RKO (cell line): Measurements from ENCODE around the gene SAMD4A.
"Not testable (repeated sequence)": the region's sequence is repeated elsewhere in the genome, so short reads cannot be mapped to it uniquely, and the experiment has no call there.

Source experiments
- DNase-seq: peaks from one replicate; pipeline ENCODE4 v3.0.0-alpha.2; 2016; ENCODE audit warnings: low spot score

SAMD4A gene

DNA sequence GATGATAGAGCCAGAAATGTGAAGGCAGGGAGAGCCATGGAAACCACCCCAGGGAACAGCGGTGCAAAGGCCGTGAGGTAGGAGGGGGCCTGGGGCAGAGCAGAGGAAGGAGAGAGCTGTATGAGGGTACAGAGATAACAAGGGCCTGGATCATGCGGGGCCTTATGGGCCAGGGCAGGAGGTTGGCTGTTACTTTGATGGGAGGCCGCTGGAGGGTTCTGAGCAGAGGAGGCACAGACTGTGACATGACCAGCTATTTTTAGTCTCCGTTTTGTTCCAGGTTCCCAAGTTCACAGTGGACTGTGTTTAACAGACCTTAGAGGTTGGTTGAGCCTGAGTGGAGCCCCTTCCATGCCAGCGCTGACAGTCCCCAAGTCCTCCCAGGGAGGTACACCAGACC, 217.1 kb downstream of the SAMD4A start:
- no peak for DNase-seq

DNA sequence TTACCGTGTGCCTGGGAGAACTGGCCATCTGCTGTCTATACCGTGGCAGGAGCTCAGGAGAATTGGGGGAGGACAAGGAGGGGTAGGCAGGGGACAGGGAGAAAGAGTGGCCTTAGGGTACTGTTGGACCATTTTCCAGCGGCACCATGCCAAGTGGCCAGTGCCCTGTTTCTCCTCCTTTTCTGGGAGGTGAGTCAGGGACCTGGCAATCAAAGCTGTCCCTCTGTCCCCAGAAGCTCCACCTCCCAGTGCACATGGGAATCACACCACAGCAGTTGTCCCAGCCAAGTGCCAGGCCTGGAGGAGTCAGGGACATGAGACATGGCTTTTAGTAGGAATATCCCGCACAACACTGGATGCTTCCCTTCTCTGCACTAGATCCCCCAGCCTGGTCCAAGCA, 217.7 kb downstream of the SAMD4A start:
- no peak for DNase-seq

DNA sequence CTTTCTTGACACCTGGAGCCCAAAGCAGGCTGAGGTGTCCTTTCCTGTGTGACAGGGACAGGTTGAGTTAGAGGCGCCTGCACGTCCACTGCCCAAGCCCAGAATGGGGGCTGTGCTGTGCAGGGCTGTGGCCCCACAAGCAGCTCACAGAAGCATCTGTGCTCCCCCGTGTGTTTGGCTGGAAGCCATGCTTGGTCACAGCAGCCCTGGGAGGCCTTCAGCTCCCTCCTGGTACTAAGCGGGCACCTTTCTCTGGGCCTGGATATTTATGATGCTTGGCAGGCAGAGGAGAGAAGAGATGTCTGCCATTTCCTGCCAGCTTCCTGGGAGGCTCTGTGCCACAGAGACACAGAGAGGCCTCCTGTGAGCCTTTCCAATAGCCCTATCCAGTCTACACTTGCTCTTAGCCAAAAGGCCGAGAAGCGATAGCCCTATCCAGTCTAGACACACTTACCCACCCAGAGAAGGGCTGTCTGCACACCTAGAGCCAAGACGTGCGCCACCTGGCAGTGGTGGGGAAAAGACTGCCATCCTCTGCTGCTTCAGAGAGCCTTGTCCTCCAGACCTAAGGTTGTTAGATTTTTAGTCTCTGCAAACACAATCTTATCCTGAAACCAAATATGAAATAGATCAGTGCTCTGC, 218.3 kb downstream of the SAMD4A start:
- no peak for DNase-seq

- no peak for DNase-seq
Measured at GRCh38 chr14:54785778-54786770, 219.1 kb downstream of the SAMD4A start.

DNA sequence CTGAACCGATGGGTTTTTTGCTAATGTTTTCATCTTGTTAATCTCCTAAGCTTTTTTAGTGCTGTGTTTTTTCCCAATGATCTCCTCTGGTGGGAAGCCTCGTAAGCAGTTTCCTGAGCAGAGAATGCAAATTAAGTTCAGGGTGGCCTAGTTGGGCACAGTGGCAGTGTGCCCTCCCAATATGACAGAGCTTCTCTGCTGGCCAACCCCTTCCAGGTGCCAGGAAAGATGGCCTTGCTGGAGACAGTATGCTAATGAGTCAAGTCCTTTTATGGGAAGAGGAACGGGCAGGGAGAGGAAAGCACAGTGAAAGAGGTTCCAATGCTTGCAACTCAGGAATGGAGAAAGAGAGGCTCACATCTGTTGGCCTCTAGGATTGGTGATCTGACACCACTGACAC, 219.9 kb downstream of the SAMD4A start:
- DNase-seq: no peak

DNA sequence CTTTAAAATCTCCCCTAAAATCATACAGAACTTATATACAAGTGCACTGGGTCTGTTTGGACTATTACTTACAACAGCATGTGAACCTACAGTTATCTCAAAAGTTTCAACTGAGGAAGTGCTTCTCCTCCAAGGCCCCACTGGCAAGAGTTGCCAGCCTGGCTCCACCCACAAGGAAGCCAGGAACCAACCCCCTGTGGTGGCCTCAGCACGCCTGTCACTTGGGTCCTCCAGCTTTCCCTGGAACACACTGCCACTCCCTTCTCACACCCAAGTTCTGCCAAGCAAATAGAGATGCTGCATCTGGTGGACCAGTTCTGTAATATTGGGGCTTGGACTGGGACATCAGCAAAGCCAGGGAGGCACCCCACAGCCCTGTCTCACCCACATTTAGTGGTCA, 220.3 kb downstream of the SAMD4A start:
- no peak for DNase-seq

GRCh38 chr14:54788701-54789100, 221.8 kb downstream of the SAMD4A start:
- DNase-seq: no peak

- DNase-seq: no peak
Measured at GRCh38 chr14:54789166-54789565, 222.2 kb downstream of the SAMD4A start.

GRCh38 chr14:54789781-54790480, 223.0 kb downstream of the SAMD4A start:
- no peak for DNase-seq

- DNase-seq: no peak
Measured at GRCh38 chr14:54791001-54791400, 224.1 kb downstream of the SAMD4A start.

DNA sequence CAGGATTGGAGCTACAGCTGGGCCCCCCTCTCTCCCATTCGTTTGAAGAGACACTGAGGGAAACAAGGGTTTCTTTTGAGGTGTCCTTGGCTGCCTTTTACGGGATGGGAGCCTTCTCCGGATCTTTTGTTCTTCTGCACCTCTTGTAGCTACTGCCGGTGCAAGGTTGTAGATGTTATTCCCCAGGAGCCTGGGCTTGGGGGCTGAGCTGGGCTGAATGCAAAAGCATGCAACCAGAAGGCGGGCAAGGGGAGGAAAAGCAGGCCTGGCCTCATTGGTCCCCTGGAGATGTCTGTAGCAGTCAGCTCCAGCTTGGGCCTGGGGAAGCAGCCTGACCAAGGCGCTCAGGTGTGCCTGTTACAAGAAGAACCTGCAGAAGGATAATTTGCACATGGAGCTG, 225.4 kb downstream of the SAMD4A start:
- DNase-seq: no peak

DNA sequence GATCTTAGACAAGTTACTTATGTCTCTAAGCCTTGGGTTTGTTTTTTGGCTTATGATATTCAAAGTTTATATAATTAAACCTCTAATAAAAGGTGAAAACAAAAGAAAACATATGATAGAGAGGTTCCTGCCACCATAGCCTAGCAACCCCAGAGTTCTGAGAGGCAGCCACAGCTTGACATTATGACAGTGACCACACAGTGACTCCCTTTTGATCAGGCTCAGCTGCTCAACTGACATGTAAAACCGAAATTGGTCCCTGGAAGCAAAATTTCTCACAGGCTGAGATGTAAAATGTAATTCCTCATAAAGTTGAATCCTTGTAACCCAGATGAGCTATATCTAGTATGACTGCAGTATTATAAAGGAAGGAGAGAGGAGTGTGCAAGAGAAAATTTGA, 227.2 kb downstream of the SAMD4A start:
- DNase-seq: no peak

DNA sequence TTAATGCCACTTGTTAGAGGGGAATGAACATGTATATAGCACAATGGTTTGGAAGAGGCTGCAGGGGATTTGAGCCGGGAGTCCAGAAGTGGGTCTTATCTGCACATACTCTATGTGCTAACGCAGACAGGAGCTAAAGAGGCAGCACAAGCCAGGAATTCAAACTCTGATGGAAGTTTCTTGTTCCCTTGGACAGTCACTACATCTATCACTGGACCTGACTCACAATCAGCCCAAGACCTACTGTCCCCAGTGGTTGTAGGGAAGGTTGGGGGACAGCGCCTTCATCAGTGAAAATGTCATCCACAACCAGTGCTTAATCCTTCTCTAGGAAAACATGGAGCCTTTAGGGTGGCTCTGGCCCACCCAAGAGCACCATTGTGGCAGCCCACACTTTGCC, 227.9 kb downstream of the SAMD4A start:
- no peak for DNase-seq

GRCh38 chr14:54796961-54797360, 230.0 kb downstream of the SAMD4A start:
- peak; percentile 38 for DNase-seq

DNA sequence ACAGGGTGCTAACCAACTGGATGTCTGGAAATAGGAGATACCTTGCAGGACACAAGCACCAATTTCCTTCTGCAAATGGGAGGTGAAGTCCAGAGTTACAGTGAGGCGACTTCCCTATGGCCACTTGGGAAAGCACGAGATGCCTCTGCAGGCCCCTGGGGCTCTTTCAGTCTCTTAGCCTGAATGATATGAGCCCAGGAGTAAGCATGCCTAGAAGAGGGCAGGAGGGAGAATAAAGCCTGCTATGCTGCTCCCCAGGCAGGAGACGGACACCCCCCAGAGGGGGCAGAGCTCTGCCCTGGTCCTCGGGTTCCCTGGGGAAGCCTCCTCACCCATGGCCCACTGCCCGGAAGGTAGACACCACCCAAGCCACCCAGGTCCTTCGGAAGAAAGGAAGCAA, 230.6 kb downstream of the SAMD4A start:
- no peak for DNase-seq

- no peak for DNase-seq
Measured at GRCh38 chr14:54797986-54798385, 231.1 kb downstream of the SAMD4A start.

DNA sequence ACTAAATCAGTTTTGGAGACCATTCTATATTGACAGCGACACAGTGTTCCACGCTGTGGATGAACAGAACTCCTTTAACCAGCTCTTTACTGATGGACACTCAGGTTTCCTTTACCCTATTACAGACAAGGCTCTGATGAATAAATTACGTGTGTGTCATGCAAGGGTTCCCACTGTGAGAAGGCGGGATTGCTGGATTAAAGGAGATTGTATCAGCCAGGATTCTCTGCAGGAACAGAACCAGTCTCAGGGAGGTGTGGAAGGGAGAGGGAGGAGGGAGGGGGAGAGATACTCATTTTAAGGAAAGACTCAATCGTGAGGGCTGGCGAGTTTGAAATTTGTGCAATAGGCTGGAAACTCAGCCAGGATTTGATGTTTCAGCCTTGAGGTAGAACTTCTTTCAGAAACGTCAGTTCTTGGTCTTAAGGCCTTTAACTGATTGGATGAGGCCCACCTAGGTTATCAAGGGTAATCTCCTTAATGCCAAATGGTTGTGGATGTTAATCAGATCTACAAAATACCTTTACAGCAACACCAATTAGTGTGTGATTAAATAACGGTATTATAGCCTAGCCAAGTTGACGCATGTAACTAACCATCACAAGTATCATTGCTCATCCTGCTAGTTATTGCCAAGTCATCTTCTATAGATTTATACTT, 231.7 kb downstream of the SAMD4A start:
- DNase-seq: no peak

GRCh38 chr14:54801482-54801881, 234.6 kb downstream of the SAMD4A start:
- not testable (repeated sequence) for DNase-seq

DNA sequence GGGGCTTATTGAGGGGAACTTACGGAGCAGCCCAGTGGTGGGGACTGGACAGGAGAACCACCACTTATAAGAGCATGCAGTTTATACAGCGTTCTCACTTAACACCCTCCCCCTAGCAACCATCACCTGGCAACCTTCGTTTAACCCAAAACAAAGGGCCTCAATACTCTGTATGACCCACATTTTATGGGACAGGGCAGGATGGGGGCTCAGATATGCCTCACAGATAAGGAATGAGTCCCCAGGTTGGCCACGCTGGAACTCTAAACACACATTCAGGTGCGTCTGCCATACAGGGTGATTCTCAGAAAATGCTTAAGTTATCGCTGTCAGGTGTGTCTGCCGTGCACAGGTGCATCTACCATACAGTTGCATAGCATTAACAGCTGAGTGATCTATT, 236.5 kb downstream of the SAMD4A start:
- no peak for DNase-seq

DNA sequence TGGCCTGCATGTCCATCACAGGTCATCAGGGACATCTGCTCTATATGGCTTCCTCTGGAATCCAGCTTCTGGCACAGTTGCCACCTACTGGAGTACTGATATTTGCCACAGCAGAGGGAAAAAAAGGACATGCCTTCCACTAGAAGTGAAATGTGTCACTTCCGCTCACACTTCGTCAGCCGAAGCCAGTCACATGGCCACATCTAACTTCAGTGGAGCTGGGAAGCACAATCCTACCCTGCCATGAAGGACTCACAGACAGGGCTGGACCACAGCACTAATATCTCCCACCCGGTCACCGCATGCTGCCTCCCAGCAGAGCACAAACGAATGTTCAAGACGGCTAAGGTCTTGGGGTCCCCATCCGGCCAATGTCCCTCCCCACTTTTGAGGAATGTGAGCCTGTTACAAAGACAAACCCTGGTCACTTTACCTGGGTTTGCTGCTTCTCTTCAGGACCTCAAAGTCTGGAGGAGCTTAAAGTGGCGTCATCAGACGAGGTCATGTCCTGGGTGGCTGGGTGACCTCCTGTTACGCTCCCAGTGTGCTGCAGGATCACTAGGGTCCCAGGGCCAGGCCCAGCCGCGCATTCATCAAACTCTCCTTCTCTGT, 237.1 kb downstream of the SAMD4A start:
- peak; percentile 68 for DNase-seq

- DNase-seq: no peak
Measured at GRCh38 chr14:54804538-54805041, 237.7 kb downstream of the SAMD4A start.

GRCh38 chr14:54805070-54805444, 238.1 kb downstream of the SAMD4A start:
- DNase-seq: no peak
